ENCODE data around the gene BACH1. TPM values are rescaled to one million over a fixed set of nuclear protein-coding genes. Genes with fewer than 3 reads are reported as not detected.

BACH1 gene
- total RNA-seq, 1 experiment from 2014 or later = 20.0 TPM

GRCh38 chr21:29321932-29322928 lies 23.5 kb downstream of the BACH1 start:
- Histone ChIP-seq H3K4me1 (ENCODE audit: control insufficient read depth, insufficient read depth, low read length) (no peaks in the 10 kb centered on the region), H3K36me3 (ENCODE audit: control insufficient read depth, insufficient read depth, low read length) (no peaks in the 10 kb centered on the region), H3K27ac (ENCODE audit: low read length) (no peak overlapping the region), H3K27me3 (ENCODE audit: control insufficient read depth, insufficient read depth, low read length) (no peaks in the 10 kb centered on the region), H3K4me3 (ENCODE audit: low read depth in 2 of 2, low read length in 2 of 2) (no peak overlapping the region), H3K9me3 (ENCODE audit: control insufficient read depth, insufficient read depth, low read depth, low read length) (no peaks in the 10 kb centered on the region)
- no TSS peak for BruUV-seq (replicated peaks)
- ATAC-seq (no peak), DNase-seq (ENCODE audit: low read depth, low spot score) (no peak)
- intact Hi-C loops (cut with micrococcal nuclease; ENCODE audit: unreplicated experiment) (no loop called here), in situ Hi-C loops (cut with HindIII; ENCODE audit: low pct_unique_long_range_greater_than_20kb, low sequenced_read_pairs) (no loop called here)
- CTCF ChIA-PET = no interaction called here
- POLR2A ChIA-PET = no interaction called here
- TF ChIP-seq POLR2AphosphoS5 (IDR thresholded peaks at IDR 0.05; ENCODE audit: low read depth, low read length) (no peak), CTCF (IDR thresholded peaks at IDR 0.05) (no peak), SIN3A (IDR thresholded peaks at IDR 0.05; ENCODE audit: borderline replicate concordance, insufficient read depth, low read depth, low read length) (no peak), REST (IDR thresholded peaks at IDR 0.05; ENCODE audit: insufficient read depth in 1 of 2, low read depth in 2 of 2, low read length in 1 of 2) (no peak), TCF7L2 (IDR thresholded peaks at IDR 0.05; ENCODE audit: low read depth, low read length) (no peak)

- in situ Hi-C loops (cut with HindIII; ENCODE audit: low pct_unique_long_range_greater_than_20kb, low sequenced_read_pairs) (no loop called here), intact Hi-C loops (cut with micrococcal nuclease; ENCODE audit: unreplicated experiment) (no loop called here)
- H3K36me3 ChIP-seq (ENCODE audit: control insufficient read depth, insufficient read depth, low read length) = no peaks in the 10 kb centered on the region
- ChIA-PET POLR2A (no interaction called here), CTCF (no interaction called here)
- H3K27ac ChIP-seq (ENCODE audit: low read length) = no peak overlapping the region
- TF ChIP-seq REST (IDR thresholded peaks at IDR 0.05; ENCODE audit: insufficient read depth in 1 of 2, low read depth in 2 of 2, low read length in 1 of 2) = no peak
- TF ChIP-seq POLR2AphosphoS5 (IDR thresholded peaks at IDR 0.05; ENCODE audit: low read depth, low read length) = no peak
- TF ChIP-seq SIN3A (IDR thresholded peaks at IDR 0.05; ENCODE audit: borderline replicate concordance, insufficient read depth, low read depth, low read length) = no peak
- no peak overlapping the region for H3K4me3 ChIP-seq (ENCODE audit: low read depth in 2 of 2, low read length in 2 of 2)
- H3K27me3 ChIP-seq (ENCODE audit: control insufficient read depth, insufficient read depth, low read length) = no peaks in the 10 kb centered on the region
- H3K4me1 ChIP-seq (ENCODE audit: control insufficient read depth, insufficient read depth, low read length) = no peaks in the 10 kb centered on the region
- no peak for DNase-seq (ENCODE audit: low read depth, low spot score)
- H3K9me3 ChIP-seq (ENCODE audit: control insufficient read depth, insufficient read depth, low read depth, low read length) = no peaks in the 10 kb centered on the region
- ATAC-seq = no peak
- no TSS peak for BruUV-seq (replicated peaks)
Observed at GRCh38 chr21:29323189-29323588, 24.5 kb downstream of the BACH1 start.
